CD4-positive, alpha-beta memory T cell (primary cell): ENCODE measurements around the gene SLC35B4. TPM values are rescaled to one million over a fixed set of nuclear protein-coding genes. Genes with fewer than 3 reads are reported as not detected.

ENCODE experiments used
- CTCF ChIA-PET: fragments of 350-600 bp; sonication (Branson Sonifier 250); formaldehyde crosslinking; loops from one replicate; lab custom pipeline; 2021; ENCODE audit warnings: inconsistent platforms; ENCODE audit not compliant: partially characterized antibody; lab: Charles Lee
- POLR2A ChIA-PET: fragments of 350-600 bp; sonication (Branson Sonifier 250); formaldehyde crosslinking; loops from one replicate; lab custom pipeline; 2021; ENCODE audit not compliant: partially characterized antibody; lab: Charles Lee
- DNase-seq, 5 donors: peaks; one replicate each; pipeline versions ENCODE4 v3.0.0 to v3.0.0-alpha.2; 2020 to 2022; ENCODE audit warnings: mixed read lengths in 1 of 5
- H3K27ac ChIP-seq: one replicate; pipeline ENCODE4 v1.7.0; 2013; ENCODE audit warnings: low read depth, low read length
- H3K27me3 ChIP-seq: 2 replicates; pipeline ENCODE4 v1.7.0; 2013; ENCODE audit warnings: mild to moderate bottlenecking, low read length, moderate library complexity; ENCODE audit not compliant: insufficient read depth
- H3K36me3 ChIP-seq: 2 replicates; pipeline ENCODE4 v1.7.0; 2013; ENCODE audit warnings: mild to moderate bottlenecking, low read length, moderate library complexity; ENCODE audit not compliant: insufficient read depth
- H3K4me1 ChIP-seq: 2 replicates; pipeline ENCODE4 v1.7.0; 2013; ENCODE audit warnings: mild to moderate bottlenecking, low read length, moderate library complexity; ENCODE audit not compliant: insufficient read depth
- H3K4me3 ChIP-seq, 2 donors: one replicate each; pipeline ENCODE4 v1.7.0; 2013; ENCODE audit warnings: low read length in 2 of 2, mild to moderate bottlenecking in 1 of 2
- H3K9me3 ChIP-seq, 2 donors: one replicate each; pipeline ENCODE4 v1.7.0; 2013; ENCODE audit warnings: low read length in 2 of 2, control low read depth in 1 of 2; ENCODE audit not compliant: control insufficient read depth in 1 of 2
- H3K27ac Mint-ChIP-seq, 7 donors: one replicate each; pipeline ENCODE4 v1.8.0; 2020 to 2021; ENCODE audit warnings: mixed read lengths in 7 of 7, mild to moderate bottlenecking in 6 of 7, inconsistent platforms in 3 of 7, moderate library complexity in 3 of 7
- H3K27me3 Mint-ChIP-seq, 2 donors: one replicate each; pipeline ENCODE4 v1.8.0; 2020 to 2021; ENCODE audit warnings: mixed read lengths in 2 of 2
- H3K36me3 Mint-ChIP-seq, 2 donors: one replicate each; pipeline ENCODE4 v1.8.0; 2020 to 2021; ENCODE audit warnings: mixed read lengths in 2 of 2, inconsistent platforms in 1 of 2, mild to moderate bottlenecking in 1 of 2
- H3K4me1 Mint-ChIP-seq, 4 donors: one replicate each; pipeline ENCODE4 v1.8.0; 2020 to 2021; ENCODE audit warnings: mixed read lengths in 4 of 4, mild to moderate bottlenecking in 1 of 4
- H3K4me3 Mint-ChIP-seq, 8 donors: one replicate each; pipeline ENCODE4 v1.8.0; 2020 to 2021; ENCODE audit warnings: mixed read lengths in 8 of 8, mild to moderate bottlenecking in 7 of 8, moderate library complexity in 6 of 8, inconsistent platforms in 3 of 8
- H3K9me3 Mint-ChIP-seq, 8 donors: one replicate each; pipeline ENCODE4 v1.8.0; 2020 to 2021; ENCODE audit warnings: mixed read lengths in 8 of 8, mild to moderate bottlenecking in 5 of 8, inconsistent platforms in 3 of 8, moderate library complexity in 1 of 8
- intact Hi-C: fragments of 100-400 bp; cut with micrococcal nuclease; formaldehyde crosslinking; loops from one replicate; pipeline ENCODE4 v1.15.1; 2023
- polyA plus RNA-seq, 2 donors: library from polyadenylated mRNA; unstranded; fragments of 300-500 nt; fragmentation: Illumina TruSeq; gene quantifications; one replicate each; pipeline ENCODE4 v1.2.3, GENCODE V29; 2021
- total RNA-seq, 2 experiments: library from RNA; stranded (reverse); gene quantifications; one replicate each; pipeline ENCODE4 v1.2.3, GENCODE V29; 2021

The SLC35B4 gene
- total and polyA plus RNA-seq, 4 experiments from 2014 or later = 10.5 to 18.0 (median 14.0) TPM

- Mint-ChIP-seq H3K4me3 (no peak overlapping the region), H3K27me3 (peaks cover 8 to 9% of the 10 kb centered on the region in 2 donors), H3K36me3 (peaks cover 0 to 4% of the 10 kb centered on the region in 2 donors), H3K4me1 (peaks cover 11 to 21% (median 13%) of the 10 kb centered on the region in 4 donors), H3K9me3 (peaks cover 0 to 4% (median 0%) of the 10 kb centered on the region in 8 donors), H3K27ac (no peak overlapping the region)
- Histone ChIP-seq H3K36me3 (no peaks in the 10 kb centered on the region), H3K27ac (no peak overlapping the region), H3K4me3 (no peak overlapping the region), H3K9me3 (no peaks in the 10 kb centered on the region), H3K4me1 (peaks cover 17% of the 10 kb centered on the region), H3K27me3 (no peaks in the 10 kb centered on the region)
- intact Hi-C loops = no loop called here
- POLR2A ChIA-PET = no interaction called here
- CTCF ChIA-PET = no interaction called here
- DNase-seq = no peak
Measured at GRCh38 chr7:134320201-134320600, 3.5 kb upstream of the SLC35B4 start.

GRCh38 chr7:134318443-134318842 is 1.7 kb upstream of the SLC35B4 start:
- H3K4me3 Mint-ChIP-seq = no peak overlapping the region
- H3K9me3 Mint-ChIP-seq = peaks cover 0 to 4% (median 0%) of the 10 kb centered on the region in 8 donors
- peaks cover 17% of the 10 kb centered on the region for H3K4me1 ChIP-seq
- H3K36me3 ChIP-seq = no peaks in the 10 kb centered on the region
- no peak overlapping the region for H3K27ac Mint-ChIP-seq
- CTCF ChIA-PET = no interaction called here
- H3K4me3 ChIP-seq = no peak overlapping the region
- H3K36me3 Mint-ChIP-seq = peaks cover 0 to 4% of the 10 kb centered on the region in 2 donors
- no peak for DNase-seq
- H3K9me3 ChIP-seq = no peaks in the 10 kb centered on the region
- no peak overlapping the region for H3K27ac ChIP-seq
- no peaks in the 10 kb centered on the region for H3K27me3 ChIP-seq
- H3K27me3 Mint-ChIP-seq = peaks cover 4% of the 10 kb centered on the region in 2 donors
- POLR2A ChIA-PET = no interaction called here
- H3K4me1 Mint-ChIP-seq = peaks cover 12 to 21% (median 17%) of the 10 kb centered on the region in 4 donors
- intact Hi-C loops = loop anchor here (5.0 kb wide), 3 partner anchors 329 to 1659 kb away; partner anchors contain the start of genes BPGM, MTPN and TMEM140

- ChIA-PET CTCF (interaction anchor here (0.8 to 1.9 kb wide), 8 partner anchors 10 to 669 kb away, joined by 3 to 7 read pairs (median 4); partner anchors contain the start of gene AGBL3), POLR2A (interaction anchor here (1.0 to 1.7 kb wide), 4 partner anchors 115 to 894 kb away, joined by 3 to 7 read pairs (median 5); partner anchors contain the start of genes LRGUK, TMEM140 and WDR91)
- Histone ChIP-seq H3K36me3 (no peaks in the 10 kb centered on the region), H3K27me3 (no peaks in the 10 kb centered on the region), H3K27ac (peak overlapping the region; percentile 59), H3K9me3 (no peaks in the 10 kb centered on the region), H3K4me3 (peak overlapping the region; percentile 2 to 81), H3K4me1 (peaks cover 17% of the 10 kb centered on the region)
- Mint-ChIP-seq H3K4me1 (peaks cover 12 to 21% (median 17%) of the 10 kb centered on the region in 4 donors), H3K9me3 (peaks cover 0 to 4% (median 0%) of the 10 kb centered on the region in 8 donors), H3K27me3 (peaks cover 2% of the 10 kb centered on the region in 2 donors), H3K27ac (peak overlapping the region in 6 of 7 donors; percentile 63 to 97 (median 92)), H3K4me3 (peak overlapping the region; percentile 95 to 98 (median 96)), H3K36me3 (peaks cover 0 to 4% of the 10 kb centered on the region in 2 donors)
- intact Hi-C loops = loop anchor here (1.0 to 5.0 kb wide), 10 partner anchors 41 to 1660 kb away; partner anchors contain the start of genes AGBL3, AKR1B1, BPGM and CNOT4
- DNase-seq = peak in 1 of 5 donors; percentile 29
Measured at GRCh38 chr7:134317434-134317833, 704 bp upstream of the SLC35B4 start.

GRCh38 chr7:134315679-134316538 is 821 bp downstream of the SLC35B4 start:
- peak overlapping the region in 6 of 7 donors; percentile 33 to 92 (median 79) for H3K27ac Mint-ChIP-seq
- CTCF ChIA-PET = interaction anchor here (1.3 to 1.9 kb wide), 4 partner anchors 40 to 670 kb away, joined by 4 to 10 read pairs (median 6); partner anchors contain the start of genes AGBL3 and AKR1B1
- peak overlapping the region; percentile 59 for H3K27ac ChIP-seq

GRCh38 chr7:134313543-134313942 is 3.2 kb downstream of the SLC35B4 start:
- ChIA-PET POLR2A (no interaction called here), CTCF (interaction anchor here (0.8 to 1.4 kb wide), 2 partner anchors 9 to 46 kb away, joined by 3 read pairs; no protein-coding TSS in a partner anchor)
- Histone ChIP-seq H3K9me3 (no peaks in the 10 kb centered on the region), H3K27me3 (no peaks in the 10 kb centered on the region), H3K27ac (no peak overlapping the region), H3K4me3 (no peak overlapping the region), H3K36me3 (no peaks in the 10 kb centered on the region), H3K4me1 (peaks cover 17% of the 10 kb centered on the region)
- Mint-ChIP-seq H3K4me1 (peaks cover 13 to 24% (median 17%) of the 10 kb centered on the region in 4 donors), H3K27ac (no peak overlapping the region), H3K36me3 (peaks cover 4 to 6% of the 10 kb centered on the region in 2 donors), H3K4me3 (no peak overlapping the region), H3K27me3 (no peaks in the 10 kb centered on the region), H3K9me3 (no peaks in the 10 kb centered on the region)
- DNase-seq = no peak
- intact Hi-C loops = no loop called here

More at GRCh38 chr7:134315679-134316538, 821 bp downstream of the SLC35B4 start:
- peak overlapping the region; percentile 87 to 97 (median 95) for H3K4me3 Mint-ChIP-seq
- peaks cover 0 to 4% (median 0%) of the 10 kb centered on the region in 8 donors for H3K9me3 Mint-ChIP-seq
- peaks cover 0 to 4% of the 10 kb centered on the region in 2 donors for H3K36me3 Mint-ChIP-seq
- Histone ChIP-seq H3K36me3 (no peaks in the 10 kb centered on the region), H3K4me3 (peak overlapping the region; percentile 2 to 81), H3K4me1 (peaks cover 17% of the 10 kb centered on the region), H3K27me3 (no peaks in the 10 kb centered on the region), H3K9me3 (no peaks in the 10 kb centered on the region)
- POLR2A ChIA-PET = interaction anchor here (0.5 to 1.7 kb wide), 4 partner anchors 117 to 895 kb away, joined by 3 to 7 read pairs (median 6); partner anchors contain the start of genes AKR1B1, LRGUK and WDR91
- H3K27me3 Mint-ChIP-seq = no peaks in the 10 kb centered on the region
- intact Hi-C loops = loop anchor here (1.0 to 5.0 kb wide), 8 partner anchors 117 to 1661 kb away; partner anchors contain the start of genes BPGM, CNOT4, EXOC4 and LRGUK
- peak in 4 of 5 donors; percentile 2 to 9 (median 4) for DNase-seq
- H3K4me1 Mint-ChIP-seq = peaks cover 12 to 24% (median 17%) of the 10 kb centered on the region in 4 donors

GRCh38 chr7:134312717-134313116 is 4.0 kb downstream of the SLC35B4 start:
- intact Hi-C loops = no loop called here
- Histone ChIP-seq H3K36me3 (no peaks in the 10 kb centered on the region), H3K9me3 (no peaks in the 10 kb centered on the region), H3K4me1 (peaks cover 17% of the 10 kb centered on the region), H3K4me3 (no peak overlapping the region), H3K27ac (no peak overlapping the region), H3K27me3 (no peaks in the 10 kb centered on the region)
- DNase-seq = no peak
- no peak overlapping the region for H3K4me3 Mint-ChIP-seq
- H3K27ac Mint-ChIP-seq = no peak overlapping the region
- CTCF ChIA-PET = interaction anchor here (0.8 to 1.4 kb wide), 2 partner anchors 10 to 46 kb away, joined by 3 read pairs; no protein-coding TSS in a partner anchor
- peaks cover 8 to 12% of the 10 kb centered on the region in 2 donors for H3K36me3 Mint-ChIP-seq
- no peaks in the 10 kb centered on the region for H3K9me3 Mint-ChIP-seq
- H3K27me3 Mint-ChIP-seq = no peaks in the 10 kb centered on the region
- POLR2A ChIA-PET = no interaction called here
- H3K4me1 Mint-ChIP-seq = peaks cover 13 to 24% (median 17%) of the 10 kb centered on the region in 4 donors
